Activated T-cell treated with anti-CD3 and anti-CD28 coated beads, Interleukin-2, amount 50 U/mL, for 4 hours (primary cell): ENCODE measurements around the gene SAMD3. TPM values are rescaled to one million over a fixed set of nuclear protein-coding genes. Genes with fewer than 3 reads are reported as not detected.
"Not testable (repeated sequence)": the region's sequence is repeated elsewhere in the genome, so short reads cannot be mapped to it uniquely, and the experiment has no call there.

ENCODE experiments used
- ATAC-seq, 2 donors: fragments of 200-7000 bp; cut with Tn5 transposase; one replicate each; pipeline ENCODE4 v1.10.0; 2021
- DNase-seq: peaks from one replicate; pipeline ENCODE4 v3.0.0-alpha.2; 2020
- H3K27me3 Mint-ChIP-seq: one replicate; pipeline ENCODE4 v1.8.0; 2021; ENCODE audit warnings: low read depth, mixed read lengths
- H3K36me3 Mint-ChIP-seq: one replicate; pipeline ENCODE4 v1.8.0; 2022; ENCODE audit warnings: mixed read lengths; ENCODE audit not compliant: insufficient read depth
- H3K4me1 Mint-ChIP-seq: one replicate; pipeline ENCODE4 v1.8.0; 2021; ENCODE audit warnings: low read depth, mixed read lengths
- H3K4me3 Mint-ChIP-seq: one replicate; pipeline ENCODE4 v1.8.0; 2021; ENCODE audit warnings: mild to moderate bottlenecking, moderate library complexity, mixed read lengths
- H3K9me3 Mint-ChIP-seq: one replicate; pipeline ENCODE4 v1.8.0; 2021; ENCODE audit warnings: mixed read lengths
- total RNA-seq, 3 donors: library from RNA; stranded (reverse); gene quantifications; one replicate each; pipeline ENCODE4 v1.2.1, GENCODE V29; 2021

The SAMD3 gene
- total RNA-seq, 3 donors from 2014 or later = 2.1 to 2.9 (median 2.2) TPM

DNA sequence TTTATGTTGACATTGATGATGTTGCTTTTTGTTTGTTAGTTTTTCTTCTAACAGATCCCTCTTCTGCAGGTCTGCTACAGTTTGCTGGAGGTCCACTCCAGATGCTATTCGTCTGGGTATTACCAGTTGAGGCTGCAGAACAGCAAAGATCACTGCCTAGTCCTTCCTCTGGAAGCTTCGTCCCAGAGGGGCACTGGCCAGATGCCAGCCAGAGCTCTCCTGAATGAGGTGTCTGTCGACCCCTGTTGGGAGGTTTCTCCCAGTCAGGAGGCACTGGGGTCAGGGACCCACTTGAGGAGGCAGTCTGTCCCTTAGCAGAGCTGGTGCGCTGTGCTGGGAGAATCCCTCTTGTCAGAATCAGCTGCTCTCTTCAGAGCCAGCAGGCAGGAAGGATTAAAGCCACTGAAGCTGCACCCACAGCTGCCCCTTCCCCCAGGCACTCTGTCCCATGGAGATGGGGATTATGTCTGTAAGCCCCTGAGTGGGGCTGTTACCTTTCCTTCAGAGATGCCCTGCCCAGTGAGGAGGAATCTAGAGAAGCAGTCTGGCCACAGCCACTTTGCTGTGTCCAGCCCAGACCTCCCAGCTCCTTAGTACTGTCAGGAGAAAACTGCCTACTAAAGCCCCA, 49.3 kb downstream of the SAMD3 start:
- H3K4me3 Mint-ChIP-seq, ATAC-seq, H3K27me3 Mint-ChIP-seq, H3K4me1 Mint-ChIP-seq, DNase-seq: not testable (repeated sequence)
- Mint-ChIP-seq H3K9me3 (peaks cover 27% of the 10 kb centered on the region), H3K36me3 (peaks cover 39% of the 10 kb centered on the region)

DNA sequence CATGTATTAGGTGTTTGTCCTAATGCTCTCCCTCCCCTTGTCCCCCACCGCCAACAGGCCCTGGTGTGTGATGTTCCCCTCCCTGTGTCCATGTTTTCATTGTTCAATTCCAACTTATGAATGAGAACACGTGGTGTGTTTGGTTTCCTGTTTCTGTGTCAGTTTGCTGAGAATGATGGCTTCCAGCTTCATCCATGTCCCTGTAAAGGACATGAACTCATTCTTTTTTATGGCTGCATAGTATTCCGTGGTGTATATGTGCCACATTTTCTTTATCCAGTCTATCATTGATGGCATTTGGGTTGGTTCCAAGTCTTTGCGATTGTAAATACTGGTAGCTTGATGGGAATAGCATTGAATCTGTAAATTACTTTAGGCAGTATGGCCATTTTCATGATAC, 52.6 kb downstream of the SAMD3 start:
- Mint-ChIP-seq H3K36me3 (peaks cover 36% of the 10 kb centered on the region), H3K9me3 (peaks cover 29% of the 10 kb centered on the region)
- not testable (repeated sequence) for H3K27me3 Mint-ChIP-seq, H3K4me3 Mint-ChIP-seq, ATAC-seq, H3K4me1 Mint-ChIP-seq, DNase-seq

DNA sequence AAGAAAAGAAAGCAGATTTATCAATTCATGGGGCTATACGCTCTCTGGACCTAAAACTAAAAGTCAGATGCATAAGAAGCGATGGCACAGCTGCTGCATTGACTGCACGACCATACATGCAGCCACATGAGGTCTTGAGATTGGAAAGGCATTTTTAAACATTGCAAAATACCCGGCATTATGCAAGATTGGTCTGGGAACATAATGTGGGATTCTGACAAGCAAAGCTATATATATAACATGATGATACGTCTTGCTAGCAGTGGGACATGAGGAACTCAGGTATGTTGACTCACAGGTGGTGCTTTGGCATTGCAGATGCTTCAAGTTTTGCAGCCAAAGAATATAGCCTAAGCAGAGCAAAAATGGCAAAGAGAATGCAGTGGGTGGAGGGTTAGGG, 55.1 kb downstream of the SAMD3 start:
- Mint-ChIP-seq H3K27me3 (no peaks in the 10 kb centered on the region), H3K36me3 (peaks cover 35% of the 10 kb centered on the region), H3K9me3 (peaks cover 31% of the 10 kb centered on the region), H3K4me3 (no peak overlapping the region), H3K4me1 (peaks cover 9% of the 10 kb centered on the region)
- DNase-seq (no peak), ATAC-seq (no peak)

DNA sequence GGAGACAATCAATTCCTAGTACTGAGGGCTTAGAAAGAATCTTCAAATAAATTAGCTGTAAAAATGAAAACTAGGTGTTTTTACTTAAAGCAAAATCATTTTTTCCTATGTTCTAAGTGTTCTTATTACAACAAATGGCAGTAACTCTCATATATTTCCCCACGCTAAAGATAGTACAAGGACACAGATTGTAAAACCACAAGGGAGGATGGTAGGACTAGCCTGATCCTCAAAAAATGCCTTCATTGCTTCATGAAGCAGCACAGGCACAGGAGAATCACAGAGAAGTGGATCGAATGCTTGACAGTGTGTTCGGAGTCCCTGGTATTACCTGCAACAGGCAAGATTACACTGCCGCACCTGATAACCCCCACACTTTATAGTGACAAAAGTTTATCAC, 58.5 kb downstream of the SAMD3 start:
- Mint-ChIP-seq H3K4me3 (no peak overlapping the region), H3K4me1 (peaks cover 9% of the 10 kb centered on the region), H3K36me3 (peaks cover 29% of the 10 kb centered on the region), H3K27me3 (no peaks in the 10 kb centered on the region), H3K9me3 (peaks cover 12% of the 10 kb centered on the region)
- ATAC-seq = no peak
- DNase-seq = no peak

- Mint-ChIP-seq H3K4me3 (no peak overlapping the region), H3K27me3 (no peaks in the 10 kb centered on the region), H3K4me1 (peaks cover 9% of the 10 kb centered on the region), H3K9me3 (peaks cover 12% of the 10 kb centered on the region), H3K36me3 (peaks cover 36% of the 10 kb centered on the region)
- no peak for ATAC-seq
- DNase-seq = no peak
Observed at GRCh38 chr6:130163266-130163665, 59.5 kb downstream of the SAMD3 start.

DNA sequence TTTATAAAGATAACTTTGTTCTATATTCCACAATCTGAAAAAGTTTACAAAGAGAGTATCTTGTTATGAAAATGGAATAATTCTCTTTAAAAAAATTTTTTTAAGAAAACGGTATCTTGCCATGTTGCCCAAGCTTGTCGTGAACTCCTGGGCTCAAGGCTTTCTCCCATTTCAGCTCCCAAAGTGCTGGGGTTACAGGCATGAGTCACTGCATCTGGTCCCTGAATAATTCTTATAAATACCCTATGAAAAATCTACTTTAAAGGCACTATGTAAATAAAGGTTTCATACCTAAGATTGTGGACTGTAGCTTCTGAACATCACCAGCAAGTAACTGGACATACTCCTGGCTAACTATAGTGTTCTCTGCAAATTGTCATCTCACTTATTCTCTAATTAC, 60.3 kb downstream of the SAMD3 start:
- Mint-ChIP-seq H3K27me3 (no peaks in the 10 kb centered on the region), H3K4me3 (no peak overlapping the region), H3K4me1 (peaks cover 9% of the 10 kb centered on the region), H3K36me3 (peaks cover 36% of the 10 kb centered on the region), H3K9me3 (peaks cover 12% of the 10 kb centered on the region)
- no peak for DNase-seq
- ATAC-seq = no peak

DNA sequence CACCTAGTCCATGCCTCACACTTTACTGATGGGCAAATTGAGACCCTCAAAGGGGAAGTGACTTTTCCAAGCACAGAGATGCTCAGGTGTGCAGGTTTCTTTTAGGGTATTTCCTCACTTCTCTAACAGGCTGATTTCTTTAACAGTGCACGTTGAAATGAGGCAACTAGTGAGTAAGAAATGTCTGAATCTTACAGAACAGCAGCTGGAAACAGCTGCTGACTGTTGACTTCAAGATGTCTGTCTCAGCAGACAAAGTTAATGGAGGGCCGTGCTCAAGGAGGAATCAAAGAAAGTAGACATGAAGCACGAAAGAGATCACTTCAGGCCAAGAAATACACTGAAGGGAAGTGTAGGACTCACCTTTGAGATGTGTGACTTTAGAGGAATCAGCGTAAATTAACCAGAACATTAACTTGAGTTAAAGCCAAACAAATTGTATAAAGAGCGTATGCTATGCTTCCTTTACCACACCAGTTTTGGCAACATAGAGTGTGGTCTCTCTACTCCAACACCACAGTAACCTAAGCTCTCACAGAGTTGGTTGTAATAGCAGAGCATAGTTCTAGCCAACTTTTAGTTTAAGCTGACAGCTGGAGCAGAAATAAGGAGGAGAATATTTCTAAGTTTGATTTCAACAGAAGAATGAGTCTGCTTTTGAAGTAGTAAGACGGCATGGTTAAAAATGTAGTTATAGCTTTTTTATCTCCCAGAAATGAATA, 60.9 kb downstream of the SAMD3 start:
- Mint-ChIP-seq H3K9me3 (peaks cover 12% of the 10 kb centered on the region), H3K4me1 (peaks cover 9% of the 10 kb centered on the region), H3K36me3 (peaks cover 35% of the 10 kb centered on the region), H3K27me3 (no peaks in the 10 kb centered on the region), H3K4me3 (no peak overlapping the region)
- no peak for DNase-seq
- no peak for ATAC-seq

- Mint-ChIP-seq H3K4me1 (peaks cover 2% of the 10 kb centered on the region), H3K9me3 (peaks cover 8% of the 10 kb centered on the region), H3K36me3 (peaks cover 26% of the 10 kb centered on the region), H3K4me3 (no peak overlapping the region), H3K27me3 (no peaks in the 10 kb centered on the region)
- no peak for ATAC-seq
- DNase-seq = no peak
Observed at GRCh38 chr6:130159956-130160355, 62.8 kb downstream of the SAMD3 start.

GRCh38 chr6:130158548-130158947, 64.2 kb downstream of the SAMD3 start:
- H3K4me1 Mint-ChIP-seq = no peaks in the 10 kb centered on the region
- peaks cover 19% of the 10 kb centered on the region for H3K36me3 Mint-ChIP-seq
- ATAC-seq (no peak), DNase-seq (no peak)
- H3K27me3 Mint-ChIP-seq = no peaks in the 10 kb centered on the region
- no peak overlapping the region for H3K4me3 Mint-ChIP-seq
- H3K9me3 Mint-ChIP-seq = peaks cover 4% of the 10 kb centered on the region

GRCh38 chr6:130158056-130158455, 64.7 kb downstream of the SAMD3 start:
- peaks cover 19% of the 10 kb centered on the region for H3K36me3 Mint-ChIP-seq
- DNase-seq (no peak), ATAC-seq (no peak)
- no peaks in the 10 kb centered on the region for H3K4me1 Mint-ChIP-seq
- peaks cover 4% of the 10 kb centered on the region for H3K9me3 Mint-ChIP-seq
- no peaks in the 10 kb centered on the region for H3K27me3 Mint-ChIP-seq
- no peak overlapping the region for H3K4me3 Mint-ChIP-seq

DNA sequence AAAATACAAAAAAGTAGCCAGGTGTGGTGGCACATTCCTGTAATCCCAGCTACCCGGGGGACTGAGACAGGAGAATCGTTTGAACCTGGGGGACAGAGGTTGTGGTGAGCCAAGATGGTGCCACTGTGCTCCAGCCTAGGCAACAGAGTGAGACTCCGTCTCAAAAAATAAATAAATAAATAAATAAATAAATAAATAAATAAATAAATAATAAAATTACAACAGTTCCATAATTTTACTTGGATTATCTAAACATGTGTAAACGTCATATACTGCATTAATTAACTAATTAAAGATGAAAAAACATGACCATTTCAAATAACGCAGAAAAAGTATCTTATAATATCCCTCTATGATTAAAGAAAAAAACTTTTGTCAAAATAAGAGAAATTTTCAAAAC, 65.8 kb downstream of the SAMD3 start:
- Mint-ChIP-seq H3K27me3 (no peaks in the 10 kb centered on the region), H3K36me3 (peaks cover 19% of the 10 kb centered on the region)
- ATAC-seq = no peak

GRCh38 chr6:130152908-130153510, 69.7 kb downstream of the SAMD3 start:
- no peak for DNase-seq
- Mint-ChIP-seq H3K4me1 (no peaks in the 10 kb centered on the region), H3K27me3 (no peaks in the 10 kb centered on the region), H3K36me3 (peaks cover 23% of the 10 kb centered on the region), H3K9me3 (no peaks in the 10 kb centered on the region), H3K4me3 (no peak overlapping the region)
- no peak for ATAC-seq

More for the DNA sequence above, 65.8 kb downstream of the SAMD3 start:
- no peak overlapping the region for H3K4me3 Mint-ChIP-seq
- peaks cover 4% of the 10 kb centered on the region for H3K9me3 Mint-ChIP-seq
- H3K4me1 Mint-ChIP-seq = no peaks in the 10 kb centered on the region
- DNase-seq = no peak

DNA sequence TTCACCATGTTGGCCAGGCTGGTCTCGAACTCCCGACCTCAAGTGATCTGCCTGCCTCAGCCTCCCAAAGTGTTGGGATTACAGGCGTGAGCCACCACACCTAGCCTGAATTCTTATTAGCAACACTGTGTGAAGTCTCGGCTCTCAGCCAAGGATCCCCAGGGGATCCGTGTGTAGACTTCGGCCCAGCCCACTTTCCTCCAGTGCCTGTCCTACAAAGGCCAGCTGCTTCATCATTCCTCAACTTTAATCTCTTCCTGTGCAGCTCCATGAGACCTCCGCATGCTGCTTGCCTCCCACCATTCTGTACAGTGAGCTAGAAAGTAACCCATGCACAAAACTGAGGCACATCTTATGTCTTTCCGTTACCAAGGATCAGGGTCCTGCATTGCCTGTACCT, 71.8 kb downstream of the SAMD3 start:
- ATAC-seq = no peak
- no peaks in the 10 kb centered on the region for H3K9me3 Mint-ChIP-seq
- no peak for DNase-seq
- H3K36me3 Mint-ChIP-seq = peaks cover 24% of the 10 kb centered on the region
- H3K4me1 Mint-ChIP-seq = no peaks in the 10 kb centered on the region
- H3K27me3 Mint-ChIP-seq = no peaks in the 10 kb centered on the region
- no peak overlapping the region for H3K4me3 Mint-ChIP-seq

- ATAC-seq, H3K27me3 Mint-ChIP-seq, H3K4me1 Mint-ChIP-seq, H3K4me3 Mint-ChIP-seq, H3K9me3 Mint-ChIP-seq, DNase-seq: not testable (repeated sequence)
- H3K36me3 Mint-ChIP-seq = peaks cover 25% of the 10 kb centered on the region
Observed at GRCh38 chr6:130149016-130149415, 73.7 kb downstream of the SAMD3 start.

DNA sequence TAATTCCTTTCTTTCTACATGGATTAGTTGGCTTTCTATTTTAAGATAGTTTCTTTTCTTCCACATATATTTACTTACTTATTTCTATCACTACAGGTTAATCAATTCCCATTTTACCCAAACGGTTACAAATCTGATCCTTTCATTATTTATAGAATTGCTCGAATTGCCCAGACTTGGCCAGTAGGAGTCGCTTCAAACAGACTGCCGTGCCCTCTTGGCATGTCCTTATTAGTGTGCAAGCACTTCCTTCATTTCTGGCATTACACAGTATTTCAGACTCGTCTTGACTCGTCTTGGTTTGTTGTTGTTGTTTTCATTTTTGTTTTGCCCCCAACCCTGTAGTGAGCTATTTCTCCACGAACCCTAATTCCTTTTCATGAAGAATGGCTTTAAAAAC, 74.6 kb downstream of the SAMD3 start:
- no peak for DNase-seq
- Mint-ChIP-seq H3K27me3 (no peaks in the 10 kb centered on the region), H3K36me3 (peaks cover 32% of the 10 kb centered on the region), H3K9me3 (no peaks in the 10 kb centered on the region), H3K4me3 (no peak overlapping the region), H3K4me1 (no peaks in the 10 kb centered on the region)
- ATAC-seq = no peak
